Stimulated activated CD8-positive, alpha-beta memory T cell treated with anti-CD3 and anti-CD28 coated beads, Interleukin-7, amount 100 ng/mL, for 24 hours (primary cell): ENCODE data around the gene CERS6.
"Not testable (repeated sequence)": the region's sequence is repeated elsewhere in the genome, so short reads cannot be mapped to it uniquely, and the experiment has no call there.

ENCODE experiments used
- DNase-seq: peaks from one replicate; pipeline ENCODE4 v3.0.0-alpha.2; 2020; ENCODE audit warnings: low read depth

The CERS6 gene

DNA sequence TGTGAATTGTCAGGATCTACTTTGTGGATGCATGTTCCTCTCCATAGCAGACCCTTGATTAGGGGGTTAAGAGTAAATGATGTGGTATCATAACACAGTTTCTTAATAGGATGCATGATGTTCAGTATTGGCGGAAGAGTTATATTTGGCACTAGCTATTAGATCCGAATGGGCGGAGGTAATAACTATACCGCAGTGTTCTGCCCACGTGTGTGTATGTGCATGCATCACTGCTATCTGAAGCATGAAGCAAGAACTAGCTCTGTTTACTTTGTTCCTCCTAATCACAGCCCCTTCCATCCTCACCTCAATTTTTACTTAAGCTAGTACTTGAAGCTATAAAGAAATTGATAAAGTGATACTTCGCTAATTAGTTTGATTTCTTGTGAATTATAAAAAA is 186.8 kb downstream of the CERS6 start:
- no peak for DNase-seq

- no peak for DNase-seq
Observed at GRCh38 chr2:168643979-168644378, 187.9 kb downstream of the CERS6 start.

GRCh38 chr2:168645696-168646338 is 189.7 kb downstream of the CERS6 start:
- DNase-seq = no peak

GRCh38 chr2:168649105-168649504 is 193.0 kb downstream of the CERS6 start:
- no peak for DNase-seq

- no peak for DNase-seq
Observed at GRCh38 chr2:168649562-168649961, 193.5 kb downstream of the CERS6 start.

DNA sequence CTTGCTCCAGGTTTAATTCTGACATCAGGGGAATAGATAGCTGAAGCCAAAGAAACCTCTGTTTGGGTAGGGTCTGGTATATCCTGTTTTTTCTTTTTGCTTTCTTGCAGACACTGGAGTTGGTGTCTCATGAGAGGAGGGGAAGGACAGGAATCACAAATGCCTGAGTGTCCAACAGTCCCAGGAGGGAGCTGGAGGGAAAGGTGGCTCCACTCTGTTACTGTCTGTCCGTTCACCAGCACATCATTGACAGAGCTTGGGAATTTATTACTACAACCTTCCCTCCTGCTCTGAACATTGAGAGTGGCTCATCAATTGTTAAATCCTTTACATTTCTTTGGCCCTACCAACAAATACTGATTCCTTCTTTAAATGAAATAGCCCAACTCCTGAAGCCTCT is 194.1 kb downstream of the CERS6 start:
- no peak for DNase-seq

DNA sequence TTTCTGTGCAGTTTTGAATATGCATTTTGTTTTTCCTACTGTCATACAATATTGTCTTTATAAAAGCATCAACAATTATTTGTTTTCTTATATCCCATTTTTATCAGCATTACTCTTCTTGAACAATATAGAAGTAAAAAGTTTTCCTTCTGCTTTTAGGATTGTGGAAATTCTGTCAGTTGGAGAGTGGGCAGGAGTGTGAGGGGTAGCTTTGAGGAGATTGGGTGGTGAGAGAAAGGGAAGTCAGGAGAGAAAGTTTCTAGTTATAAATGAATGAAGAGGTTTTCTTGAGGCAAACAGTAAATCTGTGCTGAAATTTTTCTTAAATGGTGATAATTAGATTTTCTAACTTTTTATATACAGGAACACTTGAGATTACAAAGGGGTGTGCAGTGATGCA is 194.7 kb downstream of the CERS6 start:
- no peak for DNase-seq

DNA sequence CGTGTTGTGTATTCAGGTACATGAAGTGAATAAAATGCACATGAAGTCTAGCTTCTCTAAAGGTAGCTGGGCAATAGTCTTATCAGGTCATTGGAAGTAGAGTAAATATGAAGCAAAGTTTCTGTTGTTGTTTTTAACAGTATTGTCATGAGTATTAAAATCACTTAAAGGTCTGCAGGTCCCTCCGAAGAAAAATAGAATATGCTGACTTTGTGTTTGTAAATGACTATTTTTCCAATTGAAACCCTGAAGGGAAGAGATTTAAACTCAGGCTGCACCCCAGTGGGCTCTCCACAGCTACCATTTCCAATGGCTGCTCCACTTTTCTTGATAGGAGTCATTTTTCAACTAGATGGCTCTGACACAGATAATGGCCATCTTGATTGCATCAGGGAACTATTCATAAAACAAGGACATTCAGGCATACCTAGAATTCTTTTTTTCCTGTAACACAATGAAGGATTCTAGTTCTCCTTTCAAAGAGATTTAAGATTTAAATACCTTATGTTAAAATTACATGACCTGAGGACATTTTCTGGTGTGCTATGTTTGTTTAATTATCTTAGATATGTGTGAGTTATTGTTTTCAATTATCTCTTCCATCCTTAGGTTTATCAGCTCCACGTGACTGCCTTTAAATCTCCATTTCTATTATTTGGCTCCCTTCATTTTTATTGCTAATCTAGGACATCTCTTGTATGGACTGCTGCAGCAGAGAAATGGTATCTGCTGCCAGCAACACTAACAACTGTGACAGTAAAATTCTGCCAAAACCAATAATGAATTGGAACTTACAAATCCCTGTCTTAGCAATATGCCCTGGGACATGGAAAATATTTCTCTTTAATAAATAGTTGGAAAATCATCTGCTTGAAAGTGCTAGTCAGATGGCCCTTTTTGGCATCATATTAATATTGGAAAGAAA is 197.2 kb downstream of the CERS6 start:
- no peak for DNase-seq

- no peak for DNase-seq
Observed at GRCh38 chr2:168654705-168655104, 198.6 kb downstream of the CERS6 start.

DNA sequence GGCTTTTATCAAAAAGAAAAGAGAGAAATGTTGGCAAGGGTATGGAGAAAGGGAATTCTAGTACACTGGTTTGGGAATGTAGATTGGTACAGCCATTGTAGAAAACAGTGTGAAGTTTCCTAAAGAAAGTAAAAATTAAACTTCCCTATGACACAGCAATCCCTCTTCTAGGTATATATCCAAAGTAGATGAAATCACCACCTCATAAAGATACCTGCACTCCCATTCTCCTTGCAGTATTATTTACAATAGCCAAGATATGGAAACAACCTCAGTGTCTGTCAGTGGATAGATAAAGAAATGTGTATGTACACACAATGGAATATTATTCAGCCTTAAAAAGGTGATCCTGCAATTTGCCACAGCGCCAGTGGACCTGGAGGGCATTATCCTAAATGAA is 199.1 kb downstream of the CERS6 start:
- DNase-seq = no peak

DNA sequence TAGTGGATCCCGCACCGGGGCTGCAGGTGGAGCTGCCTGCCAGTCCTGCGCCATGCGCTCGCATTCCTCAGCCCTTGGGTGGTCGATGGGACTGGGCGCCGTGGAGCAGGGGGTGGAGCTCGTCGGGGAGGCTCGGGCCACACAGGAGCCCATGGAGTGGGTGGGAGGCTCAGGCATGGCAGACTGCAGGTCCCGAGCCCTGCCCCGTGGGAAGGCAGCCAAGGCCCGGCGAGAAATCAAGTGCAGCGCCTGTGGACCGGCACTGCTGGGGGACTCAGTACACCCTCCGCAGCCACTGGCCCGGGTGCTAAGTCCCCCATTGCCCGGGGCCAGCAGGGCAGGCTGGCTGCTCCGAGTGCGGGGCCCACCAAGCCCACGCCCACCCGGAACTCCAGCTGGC is 201.3 kb downstream of the CERS6 start:
- not testable (repeated sequence) for DNase-seq

GRCh38 chr2:168658706-168659105 is 202.6 kb downstream of the CERS6 start:
- DNase-seq = no peak

GRCh38 chr2:168660870-168661862 is 205.1 kb downstream of the CERS6 start:
- DNase-seq = no peak

GRCh38 chr2:168661863-168662256 is 205.8 kb downstream of the CERS6 start:
- DNase-seq = no peak

DNA sequence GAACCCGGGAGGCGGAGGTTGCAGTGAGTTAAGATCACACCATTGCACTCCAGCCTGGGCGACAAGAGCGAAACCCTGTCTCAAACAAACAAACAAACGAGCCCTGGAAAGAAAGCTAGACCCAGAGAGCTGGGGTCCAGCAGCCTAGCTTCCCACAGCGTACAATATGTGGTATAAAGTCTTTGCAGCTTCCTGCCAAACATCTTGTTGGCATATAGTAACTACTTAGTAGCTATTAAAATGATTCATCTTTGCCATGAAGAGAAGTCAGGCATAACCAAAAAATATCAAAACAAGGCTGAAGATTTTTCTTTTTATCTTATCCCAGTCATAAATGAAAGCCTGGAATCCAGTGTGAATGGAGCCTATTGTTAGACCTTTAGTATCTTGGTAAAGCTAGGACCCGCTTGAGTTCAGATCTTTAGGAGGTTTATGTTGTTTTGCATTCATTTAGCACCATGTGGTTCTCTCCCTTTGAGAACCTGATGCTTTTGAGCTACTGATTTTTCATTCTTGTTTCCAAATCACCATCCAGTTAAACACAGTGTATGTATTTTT is 206.7 kb downstream of the CERS6 start:
- DNase-seq = no peak

DNA sequence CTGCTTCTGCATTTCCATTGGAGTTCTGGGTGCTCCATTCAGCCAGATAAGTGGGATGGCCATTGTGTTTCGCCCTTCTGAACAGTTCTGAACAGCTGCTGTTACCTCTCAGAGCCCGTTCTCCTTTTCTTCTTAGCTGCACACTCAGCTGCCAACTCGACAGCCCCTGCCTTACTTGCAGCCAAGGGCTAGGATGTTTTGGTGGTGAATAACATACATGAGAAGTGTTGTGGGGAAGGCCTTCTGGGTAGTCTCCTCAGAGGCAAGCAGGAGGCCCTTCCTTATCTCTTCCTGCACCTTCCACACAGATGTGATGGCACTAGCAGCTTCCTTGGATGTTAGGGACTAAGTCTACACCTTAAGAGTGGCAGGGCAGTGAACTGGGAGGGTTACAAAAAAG is 207.9 kb downstream of the CERS6 start:
- DNase-seq = no peak

- not testable (repeated sequence) for DNase-seq
Observed at GRCh38 chr2:168664715-168665114, 208.6 kb downstream of the CERS6 start.

GRCh38 chr2:168666339-168666738 is 210.3 kb downstream of the CERS6 start:
- no peak for DNase-seq

GRCh38 chr2:168667156-168667555 is 211.1 kb downstream of the CERS6 start:
- DNase-seq = no peak

DNA sequence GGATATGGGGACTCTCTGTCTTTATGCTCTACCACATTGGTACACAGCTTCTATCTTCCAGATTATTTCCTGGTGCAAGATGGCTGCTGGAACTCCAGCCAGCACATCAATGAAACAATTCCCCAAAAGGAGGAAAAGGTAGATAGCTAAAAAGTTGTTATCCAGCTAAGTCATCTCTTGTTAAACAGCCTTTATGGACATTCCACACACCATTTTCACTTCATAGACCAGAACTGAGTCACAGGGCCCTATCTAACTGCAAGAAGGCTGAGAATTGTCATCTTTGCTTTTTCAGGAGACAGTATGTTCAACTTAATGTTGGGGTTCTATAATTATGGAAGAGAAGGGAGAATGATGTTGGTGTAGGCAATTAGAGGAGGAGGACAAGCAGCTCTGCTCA is 213.1 kb downstream of the CERS6 start:
- no peak for DNase-seq

DNA sequence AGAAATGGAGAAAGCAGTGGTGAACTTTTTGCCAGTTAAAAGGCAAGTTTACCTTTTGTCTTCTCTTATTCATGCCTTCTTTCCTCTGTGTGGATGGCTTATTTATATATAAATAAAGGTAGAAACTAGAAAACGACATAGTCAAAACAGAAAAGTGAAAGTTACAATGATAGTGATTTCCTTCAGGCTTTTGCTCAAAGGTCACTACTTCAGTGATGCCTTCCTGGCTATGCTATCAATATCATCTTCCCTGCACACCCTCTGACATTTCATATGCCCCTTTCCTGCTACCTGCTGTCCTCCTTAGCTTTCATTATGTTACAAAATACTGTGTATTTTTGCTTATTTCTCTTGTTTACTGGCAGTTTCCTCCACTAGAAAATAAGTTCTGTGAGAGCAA is 214.4 kb downstream of the CERS6 start:
- no peak for DNase-seq

DNA sequence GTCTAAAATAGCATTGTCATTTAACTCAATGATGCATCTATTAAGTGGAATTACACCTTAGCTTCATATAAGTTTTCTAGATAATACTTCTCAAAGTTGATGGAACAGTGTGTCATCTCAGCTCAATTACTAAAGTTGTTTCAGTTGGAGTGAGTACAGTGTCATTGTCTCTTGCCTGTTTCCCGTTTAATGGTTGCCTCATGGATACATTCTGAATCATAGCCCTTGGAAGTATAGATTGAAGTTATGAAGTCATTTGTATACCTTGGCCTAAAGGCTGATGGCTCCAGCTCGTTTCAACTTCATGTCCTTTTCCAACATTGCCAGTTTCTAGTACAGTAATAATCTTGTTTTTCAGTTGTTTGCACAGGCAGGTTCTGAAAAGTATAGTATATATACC is 215.9 kb downstream of the CERS6 start:
- DNase-seq = no peak
